ENCODE data around the gene TST. TPM values are rescaled to one million over a fixed set of nuclear protein-coding genes. Genes with fewer than 3 reads are reported as not detected.

TST gene
- total RNA-seq, 1 experiment from 2014 or later, result 44.9 TPM

DNA sequence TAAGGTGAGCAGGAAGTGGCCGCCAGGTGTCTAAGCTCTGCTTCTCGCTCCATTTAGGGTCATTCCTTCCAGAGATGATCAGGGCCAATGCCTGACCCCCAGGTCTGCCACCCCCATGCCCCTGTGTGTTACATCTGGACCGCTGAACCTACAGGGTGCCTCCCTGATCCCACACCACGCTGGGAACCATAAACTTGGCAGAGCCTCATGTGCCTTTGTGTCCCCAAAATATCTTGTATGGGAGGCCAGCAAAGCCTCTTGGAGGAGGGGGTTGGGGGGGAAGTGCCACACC is 3.7 kb downstream of the TST start:
- H3K9me3 ChIP-seq, result no peaks in the 10 kb centered on the region
- intact Hi-C loops (cut with micrococcal nuclease; ENCODE audit: unreplicated experiment), result no loop called here
- BruUV-seq (replicated peaks), result no TSS peak
- Mint-ChIP-seq H3K36me3 (ENCODE audit: insufficient read depth, unreplicated experiment) (peaks cover 26% of the 10 kb centered on the region), H3K4me3 (ENCODE audit: unreplicated experiment) (no peak overlapping the region), H3K4me1 (ENCODE audit: low read depth, unreplicated experiment) (no peaks in the 10 kb centered on the region), H3K9me3 (ENCODE audit: unreplicated experiment) (no peaks in the 10 kb centered on the region), H3K27ac (ENCODE audit: unreplicated experiment) (peak overlapping the region; percentile 22), H3K27me3 (ENCODE audit: insufficient read depth, unreplicated experiment) (no peaks in the 10 kb centered on the region)
- POLR2A ChIA-PET, result interaction anchor here (0.5 to 1.3 kb wide), 2 partner anchors 17 kb away, joined by 3 read pairs; no protein-coding TSS in a partner anchor
- TF ChIP-seq, protein P1, sequence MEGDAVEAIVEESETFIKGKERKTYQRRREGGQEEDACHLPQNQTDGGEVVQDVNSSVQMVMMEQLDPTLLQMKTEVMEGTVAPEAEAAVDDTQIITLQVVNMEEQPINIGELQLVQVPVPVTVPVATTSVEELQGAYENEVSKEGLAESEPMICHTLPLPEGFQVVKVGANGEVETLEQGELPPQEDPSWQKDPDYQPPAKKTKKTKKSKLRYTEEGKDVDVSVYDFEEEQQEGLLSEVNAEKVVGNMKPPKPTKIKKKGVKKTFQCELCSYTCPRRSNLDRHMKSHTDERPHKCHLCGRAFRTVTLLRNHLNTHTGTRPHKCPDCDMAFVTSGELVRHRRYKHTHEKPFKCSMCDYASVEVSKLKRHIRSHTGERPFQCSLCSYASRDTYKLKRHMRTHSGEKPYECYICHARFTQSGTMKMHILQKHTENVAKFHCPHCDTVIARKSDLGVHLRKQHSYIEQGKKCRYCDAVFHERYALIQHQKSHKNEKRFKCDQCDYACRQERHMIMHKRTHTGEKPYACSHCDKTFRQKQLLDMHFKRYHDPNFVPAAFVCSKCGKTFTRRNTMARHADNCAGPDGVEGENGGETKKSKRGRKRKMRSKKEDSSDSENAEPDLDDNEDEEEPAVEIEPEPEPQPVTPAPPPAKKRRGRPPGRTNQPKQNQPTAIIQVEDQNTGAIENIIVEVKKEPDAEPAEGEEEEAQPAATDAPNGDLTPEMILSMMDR (IDR thresholded peaks at IDR 0.05; ENCODE audit: insufficient read depth in 1 of 2, low read depth in 1 of 2, low read length in 1 of 2, severe bottlenecking in 1 of 2, unreplicated experiment in 1 of 2), result no peak
- no peaks in the 10 kb centered on the region; the same call in 1 of the 2 replicates for H3K27me3 ChIP-seq (replicated peaks; ENCODE audit: control insufficient read depth, insufficient read depth, low read length)
- CTCF ChIA-PET, result no interaction called here
- peaks cover 2% of the 10 kb centered on the region for H3K36me3 ChIP-seq (ENCODE audit: control insufficient read depth, insufficient read depth, low read length)
- DNase-seq, result no peak
- H3K4me3 ChIP-seq (ENCODE audit: low read depth, low read length), result no peak overlapping the region
- peaks cover 13% of the 10 kb centered on the region; the same call in 1 of the 2 replicates for H3K4me1 ChIP-seq

DNA sequence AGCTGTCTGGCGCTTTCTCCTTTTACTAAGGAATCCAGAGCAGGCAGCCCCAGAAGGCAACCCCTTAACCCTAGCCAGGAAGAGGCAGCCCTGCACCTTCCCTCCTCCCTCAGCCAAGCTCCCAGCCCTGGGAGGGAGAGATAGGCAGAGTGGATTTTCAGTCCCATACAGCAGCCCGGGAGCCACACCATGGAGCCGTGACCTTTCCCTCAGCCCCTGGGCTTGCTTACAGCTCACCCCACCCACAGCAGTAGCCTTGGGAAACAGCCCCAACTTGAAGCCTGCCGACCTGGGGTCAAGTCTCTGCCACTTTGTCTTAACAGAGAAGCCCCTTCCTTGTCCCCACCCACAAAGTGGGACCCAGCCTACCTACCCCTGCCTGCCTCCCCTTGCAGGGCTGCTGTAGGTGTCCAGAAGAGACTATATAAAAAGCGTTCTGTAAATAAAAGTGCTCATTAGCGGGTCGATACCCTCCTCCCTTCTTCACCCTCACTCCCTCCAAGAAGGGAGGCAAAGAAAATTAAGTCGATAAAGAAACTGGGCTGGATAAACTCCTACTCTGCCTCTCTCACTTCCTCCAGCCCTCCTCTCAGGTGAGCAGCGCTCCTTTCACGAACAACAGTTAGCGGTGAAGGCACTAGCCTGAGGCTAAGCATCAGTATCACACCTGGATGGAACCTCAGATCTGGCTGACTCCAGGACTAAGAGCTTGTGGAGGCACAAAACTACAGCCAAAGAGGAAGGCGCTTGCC is 4.2 kb downstream of the TST start:
- Mint-ChIP-seq H3K27me3 (ENCODE audit: insufficient read depth, unreplicated experiment) (no peaks in the 10 kb centered on the region), H3K9me3 (ENCODE audit: unreplicated experiment) (no peaks in the 10 kb centered on the region), H3K27ac (ENCODE audit: unreplicated experiment) (peak overlapping the region; percentile 22), H3K4me3 (ENCODE audit: unreplicated experiment) (no peak overlapping the region), H3K36me3 (ENCODE audit: insufficient read depth, unreplicated experiment) (peaks cover 29% of the 10 kb centered on the region), H3K4me1 (ENCODE audit: low read depth, unreplicated experiment) (no peaks in the 10 kb centered on the region)
- Histone ChIP-seq H3K27me3 (replicated peaks; ENCODE audit: control insufficient read depth, insufficient read depth, low read length) (no peaks in the 10 kb centered on the region; the same call in 1 of the 2 replicates), H3K4me1 (peaks cover 11% of the 10 kb centered on the region; the same call in 1 of the 2 replicates), H3K4me3 (ENCODE audit: low read depth, low read length) (no peak overlapping the region), H3K36me3 (ENCODE audit: control insufficient read depth, insufficient read depth, low read length) (peaks cover 2% of the 10 kb centered on the region), H3K9me3 (no peaks in the 10 kb centered on the region)
- no peak for DNase-seq
- intact Hi-C loops (cut with micrococcal nuclease; ENCODE audit: unreplicated experiment), result no loop called here
- TF ChIP-seq, protein P1 (IDR thresholded peaks at IDR 0.05; ENCODE audit: insufficient read depth in 1 of 2, low read depth in 1 of 2, low read length in 1 of 2, severe bottlenecking in 1 of 2, unreplicated experiment in 1 of 2), result no peak
- BruUV-seq (replicated peaks), result no TSS peak
- CTCF ChIA-PET, result no interaction called here
- POLR2A ChIA-PET, result interaction anchor here (0.5 kb wide), 1 partner anchor 18 kb away, joined by 3 read pairs; no protein-coding TSS in a partner anchor

DNA sequence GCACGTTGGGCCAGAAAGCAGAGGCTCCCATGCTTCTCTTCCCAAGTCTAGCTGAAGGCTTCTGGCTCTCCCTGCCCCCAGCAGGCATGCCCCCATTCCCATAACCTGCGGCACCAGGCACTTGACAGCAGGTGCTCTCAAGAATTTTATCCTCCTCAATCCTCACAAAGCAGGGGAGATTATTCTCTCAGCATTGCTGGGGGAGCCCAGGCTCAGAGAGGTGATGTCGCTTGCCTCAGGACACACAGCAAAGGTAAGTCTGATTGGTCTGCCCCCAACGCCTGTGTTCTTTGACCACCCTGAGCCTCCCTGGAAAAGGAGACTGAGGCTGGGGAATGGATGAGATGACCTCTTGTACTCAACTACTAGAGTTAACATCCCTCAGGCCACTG is 4.8 kb downstream of the TST start:
- Mint-ChIP-seq H3K27ac (ENCODE audit: unreplicated experiment) (no peak overlapping the region), H3K9me3 (ENCODE audit: unreplicated experiment) (no peaks in the 10 kb centered on the region), H3K36me3 (ENCODE audit: insufficient read depth, unreplicated experiment) (peaks cover 29% of the 10 kb centered on the region), H3K27me3 (ENCODE audit: insufficient read depth, unreplicated experiment) (no peaks in the 10 kb centered on the region), H3K4me3 (ENCODE audit: unreplicated experiment) (no peak overlapping the region), H3K4me1 (ENCODE audit: low read depth, unreplicated experiment) (no peaks in the 10 kb centered on the region)
- Histone ChIP-seq H3K36me3 (ENCODE audit: control insufficient read depth, insufficient read depth, low read length) (peaks cover 2% of the 10 kb centered on the region), H3K4me3 (ENCODE audit: low read depth, low read length) (no peak overlapping the region), H3K9me3 (no peaks in the 10 kb centered on the region), H3K4me1 (peaks cover 11% of the 10 kb centered on the region; the same call in 1 of the 2 replicates), H3K27me3 (replicated peaks; ENCODE audit: control insufficient read depth, insufficient read depth, low read length) (no peaks in the 10 kb centered on the region; the same call in 1 of the 2 replicates)
- intact Hi-C loops (cut with micrococcal nuclease; ENCODE audit: unreplicated experiment), result no loop called here
- TF ChIP-seq, protein P1 (IDR thresholded peaks at IDR 0.05; ENCODE audit: insufficient read depth in 1 of 2, low read depth in 1 of 2, low read length in 1 of 2, severe bottlenecking in 1 of 2, unreplicated experiment in 1 of 2), result no peak
- POLR2A ChIA-PET, result no interaction called here
- BruUV-seq (replicated peaks), result no TSS peak
- no peak for DNase-seq
- CTCF ChIA-PET, result interaction anchor here (1.5 kb wide), 1 partner anchor 30 kb away, joined by 7 read pairs; no protein-coding TSS in a partner anchor
